ENCODE measurements around the gene HOMER1.
A peak's percentile ranks its signal among the peaks of the same experiment; 100 is the strongest.

Gene HOMER1, protein sequence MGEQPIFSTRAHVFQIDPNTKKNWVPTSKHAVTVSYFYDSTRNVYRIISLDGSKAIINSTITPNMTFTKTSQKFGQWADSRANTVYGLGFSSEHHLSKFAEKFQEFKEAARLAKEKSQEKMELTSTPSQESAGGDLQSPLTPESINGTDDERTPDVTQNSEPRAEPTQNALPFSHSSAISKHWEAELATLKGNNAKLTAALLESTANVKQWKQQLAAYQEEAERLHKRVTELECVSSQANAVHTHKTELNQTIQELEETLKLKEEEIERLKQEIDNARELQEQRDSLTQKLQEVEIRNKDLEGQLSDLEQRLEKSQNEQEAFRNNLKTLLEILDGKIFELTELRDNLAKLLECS

GRCh38 chr5:79513704-79514390, at the start of gene HOMER1:
Gene HOMER1, minus strand, starts transcription at chr5:79514134. Its CDS starts 1,360 bp downstream, at chr5:79512774.
- peak; percentile 83 for DNase-seq

- no peak for DNase-seq
These were observed 49.3 kb upstream of the HOMER1 start for GRCh38 chr5:79563247-79563590.

- no peak for DNase-seq
These were observed 48.7 kb upstream of the HOMER1 start for GRCh38 chr5:79562351-79563246.

DNA sequence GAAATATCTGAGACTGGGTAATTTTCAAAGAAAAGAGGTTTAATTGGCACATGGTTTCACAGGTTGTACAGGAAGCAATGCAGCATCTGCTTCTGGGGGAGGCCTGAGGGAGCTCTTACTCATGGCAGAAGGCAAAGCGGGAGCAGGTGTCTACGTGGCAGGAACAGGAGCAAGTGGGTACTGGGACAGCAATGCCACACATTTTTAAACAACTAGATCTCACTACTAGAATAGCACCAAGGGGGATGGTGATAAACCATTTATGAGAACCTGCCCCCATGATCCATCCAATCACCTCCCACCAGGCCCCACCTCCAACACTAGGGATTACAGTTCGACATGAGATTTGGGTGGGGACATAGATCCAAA, 47.6 kb upstream of the HOMER1 start:
- no peak for DNase-seq

DNA sequence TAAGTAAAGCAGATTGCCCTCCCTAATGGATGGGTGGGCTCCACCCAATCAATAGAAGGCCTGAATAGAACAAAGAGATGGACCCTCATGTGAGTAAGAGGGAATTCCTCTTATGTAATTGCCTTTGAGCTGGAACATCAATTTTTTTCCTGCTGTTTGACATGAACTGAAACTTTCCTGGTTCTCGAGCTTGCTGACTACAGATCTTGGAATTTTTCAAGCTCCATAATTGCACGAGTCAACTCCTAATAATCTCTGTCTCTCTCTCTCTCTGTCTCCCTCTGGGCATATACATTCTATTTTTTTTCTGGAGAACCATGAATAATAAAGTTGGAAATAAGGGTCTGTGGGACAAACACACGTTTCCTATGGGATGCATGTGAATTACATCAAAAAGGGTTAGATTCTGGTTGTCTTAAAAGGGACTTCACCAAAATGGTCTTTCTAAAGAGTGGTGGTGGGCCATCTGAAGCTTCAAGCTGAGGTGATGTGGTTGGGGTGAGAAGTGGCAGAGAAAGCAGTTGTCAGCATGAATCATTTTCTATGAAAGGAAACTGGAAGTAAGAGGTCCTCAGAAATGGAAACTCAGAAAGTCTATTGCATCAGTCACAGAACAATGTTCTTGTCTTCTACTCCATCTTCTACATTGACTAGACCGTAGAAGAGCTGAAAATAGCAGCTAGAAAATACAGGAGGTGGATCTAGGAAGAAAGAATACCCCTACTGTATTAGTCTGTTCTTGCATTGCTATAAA, 47.0 kb upstream of the HOMER1 start:
- no peak for DNase-seq

DNA sequence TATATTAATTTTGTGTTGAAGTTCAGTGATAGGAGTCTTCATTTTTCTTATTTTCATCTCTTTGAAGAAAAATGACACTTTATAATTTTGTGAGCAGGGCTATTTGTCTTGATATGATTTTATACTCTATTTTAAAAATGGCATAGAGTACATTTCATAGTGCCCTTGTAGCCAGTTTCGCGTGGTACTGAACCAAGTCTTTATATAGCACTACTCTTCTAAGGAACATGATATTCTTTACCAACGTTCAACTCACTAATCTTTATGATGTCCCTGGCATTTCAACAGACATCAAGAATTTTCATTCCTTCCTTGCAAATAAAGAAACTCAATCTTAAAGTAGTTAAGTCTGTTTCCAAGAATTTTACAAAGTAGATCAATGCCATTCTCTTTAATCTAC, 41.5 kb upstream of the HOMER1 start:
- DNase-seq = no peak

GRCh38 chr5:79552984-79553383, 39.0 kb upstream of the HOMER1 start:
- DNase-seq = no peak

- DNase-seq = no peak
These were observed 34.0 kb upstream of the HOMER1 start for GRCh38 chr5:79547982-79548381.

- no peak for DNase-seq
These were observed 33.5 kb upstream of the HOMER1 start for GRCh38 chr5:79547429-79547822.

DNA sequence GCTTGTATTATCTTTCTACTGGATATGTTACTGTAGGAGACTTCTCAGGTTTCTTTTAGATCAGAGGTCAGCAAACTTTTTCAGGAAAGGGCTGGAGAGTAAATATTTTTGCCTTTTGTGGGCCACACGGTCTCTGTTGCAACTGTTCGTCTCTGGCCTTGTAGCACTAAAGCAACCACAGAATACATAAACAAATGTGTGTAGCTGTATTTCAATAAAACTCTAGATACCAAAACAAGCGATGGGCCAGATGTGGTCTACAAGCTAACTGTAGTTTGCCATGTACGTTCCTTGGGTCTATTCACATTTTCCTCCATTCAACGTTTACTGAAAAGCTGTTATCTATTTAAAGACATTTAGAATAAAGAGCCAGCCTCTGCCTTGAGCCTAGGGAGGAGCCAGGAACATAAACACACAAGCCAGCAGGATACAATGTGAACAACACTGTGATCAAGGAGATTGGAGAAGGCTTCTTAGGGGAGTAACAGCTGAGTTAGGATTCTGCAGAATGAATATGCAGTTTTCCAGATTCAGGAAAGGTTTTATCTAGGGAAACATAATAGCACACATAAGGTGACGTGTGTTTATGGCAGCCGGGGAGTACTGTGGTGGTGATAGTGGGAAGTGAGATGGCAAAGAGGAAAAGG, 33.0 kb upstream of the HOMER1 start:
- no peak for DNase-seq

GRCh38 chr5:79544131-79544530, 30.2 kb upstream of the HOMER1 start:
- DNase-seq = no peak

- DNase-seq = no peak
These were observed 27.0 kb upstream of the HOMER1 start for GRCh38 chr5:79540939-79541338.

DNA sequence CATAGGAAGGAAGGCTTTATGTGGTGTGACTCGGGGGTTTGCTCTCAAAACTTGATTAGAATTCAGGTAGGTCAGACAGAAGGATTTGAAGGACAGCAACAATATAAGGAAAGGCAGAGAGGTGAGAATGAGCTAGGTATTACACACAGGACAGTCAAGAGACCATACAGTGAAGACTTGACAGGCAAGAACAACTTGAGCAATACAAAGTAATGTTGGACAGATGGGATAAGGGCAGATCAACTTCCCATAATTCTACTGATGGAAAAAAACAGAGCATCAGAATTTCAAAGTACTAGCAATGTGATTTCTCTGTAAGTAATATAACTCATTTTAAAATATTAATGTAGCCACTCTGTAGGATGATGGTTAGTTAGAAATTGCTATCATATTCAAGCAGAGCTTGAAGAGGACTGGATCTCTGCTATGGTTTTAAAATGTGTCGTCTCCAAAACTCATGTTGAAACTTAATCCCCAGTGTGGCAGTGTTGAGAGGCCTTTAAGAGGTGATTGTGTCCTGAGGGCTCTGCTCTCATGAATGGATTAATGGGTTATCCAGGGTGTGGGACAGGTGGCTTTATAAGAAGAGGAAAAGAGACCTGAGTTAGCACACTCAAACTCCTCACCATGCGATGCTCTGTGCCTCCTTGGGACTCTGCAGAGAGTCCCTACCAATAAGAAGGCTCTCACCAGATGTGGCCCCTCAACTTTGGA, 22.4 kb upstream of the HOMER1 start:
- no peak for DNase-seq

GRCh38 chr5:79535477-79536192, 21.7 kb upstream of the HOMER1 start:
- DNase-seq = no peak

DNA sequence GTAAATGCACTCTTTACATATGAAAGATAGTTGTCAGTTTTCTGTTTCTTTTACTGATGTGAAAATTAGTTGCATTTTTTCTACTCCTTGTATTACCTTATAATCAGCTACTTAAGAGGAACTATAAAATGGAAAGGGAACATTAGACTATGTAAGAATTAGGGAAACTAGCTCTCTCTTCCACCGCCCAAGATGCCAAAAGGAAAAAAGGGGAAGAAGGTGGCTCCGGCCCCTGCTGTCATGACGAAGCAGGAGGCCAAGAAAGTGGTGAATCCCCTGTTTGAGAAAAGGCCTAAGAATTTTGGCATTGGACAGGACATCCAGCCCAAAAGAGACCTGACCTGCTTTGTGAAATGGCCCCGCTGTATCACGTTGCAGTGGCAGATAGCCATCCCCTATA, 15.2 kb upstream of the HOMER1 start:
- DNase-seq = no peak

- no peak for DNase-seq
These were observed 13.5 kb upstream of the HOMER1 start for GRCh38 chr5:79527431-79527830.

DNA sequence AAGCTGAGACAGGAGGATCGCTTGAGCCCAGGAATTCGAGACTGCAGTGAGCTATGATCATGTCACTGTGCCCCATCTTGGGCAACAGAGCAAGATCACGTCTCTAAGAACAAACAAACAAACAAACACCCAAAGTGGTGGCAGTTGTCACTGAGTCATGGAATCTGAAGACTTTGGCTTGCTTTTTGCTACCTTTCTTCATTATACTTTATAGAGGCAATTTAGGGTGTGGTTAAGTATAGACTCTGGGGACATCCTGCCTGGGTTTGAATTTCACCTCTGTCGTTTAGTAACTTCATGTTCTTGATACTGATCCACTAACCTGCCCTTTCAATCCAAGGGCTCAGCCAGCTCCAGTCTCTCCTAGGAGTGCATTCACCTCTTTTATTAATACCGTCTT, 13.0 kb upstream of the HOMER1 start:
- no peak for DNase-seq

- DNase-seq = no peak
These were observed 12.6 kb upstream of the HOMER1 start for GRCh38 chr5:79526493-79526892.

DNA sequence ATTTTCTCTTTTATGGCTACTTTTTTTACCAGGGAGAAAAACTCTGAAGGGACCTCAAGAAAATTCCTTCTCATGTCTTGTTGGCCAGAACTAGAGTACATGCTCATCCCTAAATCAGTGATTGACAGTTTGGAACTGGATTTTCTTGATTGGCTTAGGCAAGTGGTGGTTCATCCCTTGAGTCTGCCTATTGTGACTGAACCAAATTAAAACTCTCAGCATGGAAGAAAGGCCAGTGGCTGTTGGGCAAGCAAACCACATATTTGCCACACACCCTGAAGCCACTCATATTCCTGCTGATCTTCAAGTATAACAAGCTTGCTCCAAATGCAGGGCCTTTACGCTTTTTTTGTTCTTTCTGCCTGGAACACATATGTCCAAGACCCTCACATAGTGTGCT, 7.2 kb upstream of the HOMER1 start:
- no peak for DNase-seq

DNA sequence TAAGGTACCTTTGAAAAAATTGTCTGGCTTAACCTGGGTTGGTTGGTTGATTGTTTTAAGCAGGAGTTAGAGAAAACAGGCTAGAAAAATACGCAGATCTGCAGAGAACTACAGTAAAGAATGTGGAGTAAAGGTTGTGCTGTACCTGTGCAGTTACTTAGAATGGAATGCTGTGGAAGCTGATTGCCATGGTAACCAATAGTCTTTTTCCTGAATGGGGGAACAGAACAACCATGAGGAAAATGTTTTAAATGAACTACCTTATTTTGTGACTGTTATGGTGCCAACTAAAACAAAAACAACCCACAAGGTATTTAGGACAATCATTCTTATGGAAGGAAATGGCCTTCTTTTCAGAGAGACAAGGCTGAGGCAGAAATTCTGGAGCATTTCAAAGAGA, 4.8 kb upstream of the HOMER1 start:
- no peak for DNase-seq

- no peak for DNase-seq
These were observed 3.7 kb upstream of the HOMER1 start for GRCh38 chr5:79517601-79518000.
